SK-N-SH (cell line): Measurements from ENCODE around the gene DEFB124. TPM values are rescaled to one million over a fixed set of nuclear protein-coding genes. Genes with fewer than 3 reads are reported as not detected.

Experiments
- CTCF ChIA-PET: fragments of 300-600, 350-600 bp; formaldehyde crosslinking; extraction: SDS; loops from one replicate; lab custom pipeline; 2021; lab: Yijun Ruan, JAX
- POLR2A ChIA-PET: fragments of 350-600 bp; sonication (Branson Sonifier 250); formaldehyde crosslinking; extraction: SDS; loops from one replicate; lab custom pipeline; 2020; ENCODE audit warnings: antibody characterized with exemption, inconsistent platforms; lab: Yijun Ruan, JAX
- DNase-seq: peaks from one replicate; pipeline ENCODE4 v3.0.0; 2012
- H2AFZ ChIP-seq: fragments of 200-600 bp; sonication (generic); 2 replicates; pipeline ENCODE4 v1.8.1; 2016; ENCODE audit warnings: antibody characterized with exemption, mild to moderate bottlenecking, low read depth
- H3F3A ChIP-seq: fragments of 200-600 bp; sonication (generic); replicated peaks from 2 replicates; pipeline ENCODE3; 2016; ENCODE audit warnings: antibody characterized with exemption, mild to moderate bottlenecking; ENCODE audit not compliant: insufficient read depth
- H3K27ac ChIP-seq, 2 experiments: fragments of 200-500 bp in 1 of 2; fragments of 200-600 bp in 1 of 2; sonication (Bioruptor generic) in 1 of 2; sonication (generic), shearing (Covaris generic) in 1 of 2; 2 replicates each; pipeline versions ENCODE4 v1.5.1 to v1.6.1; 2014 to 2016; ENCODE audit warnings: low read depth in 2 of 2, inconsistent platforms in 1 of 2, low read length in 1 of 2, mild to moderate bottlenecking in 1 of 2, mixed read lengths in 1 of 2
- H3K27me3 ChIP-seq: fragments of 200-600 bp; sonication (generic), shearing (Covaris generic); 2 replicates; pipeline ENCODE4 v1.6.1; 2016; ENCODE audit warnings: mixed run types; ENCODE audit not compliant: insufficient read depth
- H3K36me3 ChIP-seq, 2 experiments: fragments of 200-500 bp in 1 of 2; fragments of 200-600 bp in 1 of 2; sonication (Bioruptor generic) in 1 of 2; sonication (generic) in 1 of 2; replicated peaks in 1 of 2; 2 replicates each; pipeline versions ENCODE3 to v1.5.1; 2014 to 2016; ENCODE audit warnings: low read length in 1 of 2, mild to moderate bottlenecking in 1 of 2; ENCODE audit not compliant: insufficient read depth in 2 of 2, control insufficient read depth in 1 of 2
- H3K4me1 ChIP-seq, 2 experiments: fragments of 200-500 bp in 1 of 2; fragments of 200-600 bp in 1 of 2; sonication (Bioruptor generic) in 1 of 2; sonication (generic), shearing (Covaris generic) in 1 of 2; 2 replicates each; pipeline versions ENCODE4 v1.5.1 to v1.6.1; 2014 to 2016; ENCODE audit warnings: low read depth in 1 of 2, low read length in 1 of 2, mixed run types in 1 of 2; ENCODE audit not compliant: insufficient read depth in 2 of 2, control insufficient read depth in 1 of 2
- H3K4me2 ChIP-seq: fragments of 200-600 bp; sonication (generic), shearing (Covaris generic); 2 replicates; pipeline ENCODE4 v1.6.1; 2017; ENCODE audit warnings: mixed run types
- H3K4me3 ChIP-seq, 2 experiments: fragments of 200-500 bp in 1 of 2; fragments of 200-600 bp in 1 of 2; sonication (Bioruptor generic) in 1 of 2; sonication (generic), shearing (Covaris generic) in 1 of 2; 2 replicates each; pipeline versions ENCODE4 v1.5.1 to v1.8.1; 2014 to 2016; ENCODE audit warnings: low read depth in 2 of 2, inconsistent platforms in 1 of 2, low read length in 1 of 2, mild to moderate bottlenecking in 1 of 2, mixed read lengths in 1 of 2, moderate library complexity in 1 of 2
- H3K79me2 ChIP-seq: fragments of 200-600 bp; sonication (generic); 2 replicates; pipeline ENCODE4 v1.8.1; 2017; ENCODE audit warnings: mild to moderate bottlenecking; ENCODE audit not compliant: insufficient read depth
- H3K9ac ChIP-seq: fragments of 200-600 bp; sonication (generic); 2 replicates; pipeline ENCODE4 v1.6.1; 2017; ENCODE audit warnings: mixed run types
- H3K9me2 ChIP-seq: fragments of 200-600 bp; sonication (generic); 2 replicates; pipeline ENCODE4 v1.6.1; 2017; ENCODE audit warnings: mixed run types
- H3K9me3 ChIP-seq: fragments of 200-600 bp; sonication (generic); 2 replicates; pipeline ENCODE4 v1.6.1; 2017; ENCODE audit warnings: mixed run types, mild to moderate bottlenecking, moderate library complexity
- H4K20me1 ChIP-seq: fragments of 200-600 bp; sonication (generic); 2 replicates; pipeline ENCODE4 v1.6.1; 2017; ENCODE audit warnings: mild to moderate bottlenecking, mixed run types; ENCODE audit not compliant: insufficient read depth
- CHD2 ChIP-seq: fragments of 150-350 bp; IDR thresholded peaks from 2 replicates; pipeline ENCODE4 v1.6.1; 2018; ENCODE audit warnings: low read length; ENCODE audit not compliant: partially characterized antibody
- ELF1 ChIP-seq: IDR thresholded peaks from 2 replicates; pipeline ENCODE4 v1.4.0; 2012
- EP300 ChIP-seq, 2 experiments: IDR thresholded peaks; 2 replicates each; pipeline versions ENCODE4 v1.4.0 to v1.6.1; 2012; ENCODE audit warnings: borderline replicate concordance in 1 of 2, low read depth in 1 of 2, low read length in 1 of 2
- EZH2phosphoT487 ChIP-seq: fragments of 200-600 bp; sonication (generic); IDR thresholded peaks from 2 replicates; pipeline ENCODE4 v1.6.1; 2017; ENCODE audit warnings: low read depth, mixed run types, mild to moderate bottlenecking, antibody characterized with exemption, moderate library complexity, borderline replicate concordance
- FOXM1 ChIP-seq: IDR thresholded peaks from 2 replicates; pipeline ENCODE4 v1.4.0; 2012; ENCODE audit warnings: low read depth, mild to moderate bottlenecking
- IRF3 ChIP-seq: fragments of 150-350 bp; IDR thresholded peaks from 2 replicates; pipeline ENCODE4 v1.6.1; 2016; ENCODE audit warnings: mild to moderate bottlenecking, low read depth, low read length
- JUND ChIP-seq: IDR thresholded peaks from 2 replicates; pipeline ENCODE4 v1.4.0; 2012
- MXI1 ChIP-seq: IDR thresholded peaks from 2 replicates; pipeline ENCODE4 v1.6.1; 2012; ENCODE audit warnings: mild to moderate bottlenecking, low read depth, low read length, improper control_type of control experiment
- NFIC ChIP-seq: IDR thresholded peaks from 2 replicates; pipeline ENCODE4 v1.4.0; 2012; ENCODE audit warnings: borderline replicate concordance
- NRF1 ChIP-seq: IDR thresholded peaks from 2 replicates; pipeline ENCODE4 v1.6.1; 2012; ENCODE audit warnings: low read depth, mild to moderate bottlenecking, low read length
- PBX3 ChIP-seq: IDR thresholded peaks from 2 replicates; pipeline ENCODE4; 2012
- POLR2AphosphoS5 ChIP-seq: IDR thresholded peaks from 2 replicates; pipeline ENCODE4 v1.6.1; 2012; ENCODE audit warnings: low read depth, low read length
- RAD21 ChIP-seq: IDR thresholded peaks from 2 replicates; pipeline ENCODE4 v1.6.1; 2012; ENCODE audit warnings: mild to moderate bottlenecking, low read length
- RFX5 ChIP-seq: IDR thresholded peaks from 2 replicates; pipeline ENCODE4 v1.6.1; 2012; ENCODE audit warnings: mild to moderate bottlenecking, improper control_type of control experiment, low read length
- RXRA ChIP-seq: IDR thresholded peaks from 2 replicates; pipeline ENCODE4 v1.4.0; 2012; ENCODE audit warnings: low read depth, mild to moderate bottlenecking, borderline replicate concordance
- SIN3A ChIP-seq: IDR thresholded peaks from 2 replicates; pipeline ENCODE4 v1.6.1; 2012; ENCODE audit warnings: low read depth, mild to moderate bottlenecking, low read length, moderate library complexity, borderline replicate concordance
- TAF1 ChIP-seq: IDR thresholded peaks from 2 replicates; pipeline ENCODE4 v1.6.1; 2012; ENCODE audit warnings: low read depth, mild to moderate bottlenecking, low read length, moderate library complexity, borderline replicate concordance
- TEAD4 ChIP-seq: IDR thresholded peaks from 2 replicates; pipeline ENCODE4 v1.4.0; 2012; ENCODE audit warnings: mild to moderate bottlenecking, borderline replicate concordance; ENCODE audit not compliant: insufficient read depth
- USF1 ChIP-seq: IDR thresholded peaks from 2 replicates; pipeline ENCODE4 v1.4.0; 2012; ENCODE audit warnings: low read depth, borderline replicate concordance
- WGBS: methylation state at CpG from one replicate; pipeline ENCODE4 v1.1.6; 2017; ENCODE audit warnings: low lambda C conversion rate; 5-methylcytosine and 5-hydroxymethylcytosine counted together
- polyA plus RNA-seq, 3 experiments: library from polyadenylated mRNA; depleted of rRNA; stranded (reverse); fragments of >200 nt; gene quantifications; 2 replicates each; pipeline ENCODE4 v1.2.3, GENCODE V29; 2012

The DEFB124 gene
- polyA plus RNA-seq, 1 of the 3 experiments (the other 2 are of a cell fraction), result 0.26 TPM

GRCh38 chr20:31497838-31498540 lies 23.1 kb upstream of the DEFB124 start:
- 30% methylated on average over 6 of the region's 6 CpGs for WGBS
- H3K9me3 ChIP-seq, result no peaks in the 10 kb centered on the region
- ChIA-PET CTCF (interaction anchor here (1.1 to 1.4 kb wide), 2 partner anchors 14 to 37 kb away, joined by 3 to 5 read pairs; no protein-coding TSS in a partner anchor), POLR2A (no interaction called here)
- H3K9me2 ChIP-seq, result no peaks in the 10 kb centered on the region
- no peaks in the 10 kb centered on the region for H3K27me3 ChIP-seq
- 0 out of 2 replicates have a peak overlapping the region, but pooled peaks have one; percentile 68 for H3K4me2 ChIP-seq
- no peak overlapping the region for H3K4me3 ChIP-seq
- no peaks in the 10 kb centered on the region for H4K20me1 ChIP-seq
- H3K79me2 ChIP-seq, result no peaks in the 10 kb centered on the region
- TF ChIP-seq RFX5, result 0 out of 2 replicates have a peak, but pooled peaks have one; percentile 33
- no peak for TF ChIP-seq ELF1
- H3K9ac ChIP-seq, result no peak overlapping the region
- H3K4me1 ChIP-seq, result peaks cover 2 to 5% of the 10 kb centered on the region in 2 experiments; a peak in 2 of 4 replicates
- H3K27ac ChIP-seq, result peak overlapping the region in 1 of 2 experiments; percentile 65; a peak in 2 of 4 replicates
- no peaks in the 10 kb centered on the region for H3K36me3 ChIP-seq
- peaks cover 8% of the 10 kb centered on the region for H3F3A ChIP-seq
- no peak for DNase-seq
- no peak overlapping the region for H2AFZ ChIP-seq

- no peaks in the 10 kb centered on the region for H3K79me2 ChIP-seq
- peak overlapping the region; percentile 49; the same call in 1 of the 2 replicates for H3K9ac ChIP-seq
Measured at GRCh38 chr20:31496761-31497295, 21.9 kb upstream of the DEFB124 start.

More at GRCh38 chr20:31496761-31497295, 21.9 kb upstream of the DEFB124 start:
- Histone ChIP-seq H3K4me3 (peak overlapping the region; percentile 9 to 20; a peak in 1 of 4 replicates), H3F3A (peaks cover 4% of the 10 kb centered on the region), H3K27ac (peak overlapping the region in 1 of 2 experiments; percentile 65; a peak in 2 of 4 replicates), H3K27me3 (no peaks in the 10 kb centered on the region), H3K36me3 (no peaks in the 10 kb centered on the region), H3K9me2 (no peaks in the 10 kb centered on the region), H3K4me1 (peaks cover 2 to 5% of the 10 kb centered on the region in 2 experiments; a peak in 2 of 4 replicates), H3K4me2 (peak overlapping the region; percentile 68), H2AFZ (peak overlapping the region; percentile 70)
- WGBS, result 11% methylated on average over 13 of the region's 15 CpGs
- ChIA-PET CTCF (interaction anchor here (1.2 to 1.3 kb wide), 2 partner anchors 14 to 36 kb away, joined by 3 to 4 read pairs; no protein-coding TSS in a partner anchor), POLR2A (no interaction called here)
- TF ChIP-seq JUND (no peak), EP300 (IDR thresholded peaks at IDR 0.05; ENCODE audit: borderline replicate concordance in 1 of 2, low read depth in 1 of 2, low read length in 1 of 2) (peak in 1 of 2 experiments; percentile 20; a peak in 1 of 4 replicates), IRF3 (no peak), FOXM1 (no peak), TAF1 (no peak), EZH2phosphoT487 (no peak), PBX3 (peak; percentile 42), NFIC (peak; percentile 81), POLR2AphosphoS5 (no peak), RXRA (no peak), TEAD4 (no peak), USF1 (no peak), NRF1 (no peak), SIN3A (no peak), RAD21 (no peak), ELF1 (0 out of 2 replicates have a peak, but pooled peaks have one; percentile 27), CHD2 (no peak), MXI1 (no peak)
- TF ChIP-seq, all 33 proteins: peak for 4
- H4K20me1 ChIP-seq, result no peaks in the 10 kb centered on the region
- no peaks in the 10 kb centered on the region for H3K9me3 ChIP-seq
- DNase-seq, result no peak
